GM23248 (cell line): ENCODE measurements around the gene LMO4. TPM values are rescaled to one million over a fixed set of nuclear protein-coding genes. Genes with fewer than 3 reads are reported as not detected.

Source experiments
- DNase-seq: peaks from one replicate; pipeline ENCODE4 v3.0.0-alpha.2; 2015
- H2AFZ ChIP-seq: fragments of 200-600 bp; sonication (generic); 2 replicates; pipeline ENCODE4 v1.6.1; 2016; ENCODE audit warnings: antibody characterized with exemption
- H3F3A ChIP-seq: fragments of 200-600 bp; sonication (generic); 2 replicates; pipeline ENCODE4 v1.6.1; 2016; ENCODE audit warnings: mild to moderate bottlenecking, antibody characterized with exemption, mixed run types; ENCODE audit not compliant: insufficient read depth
- H3K27ac ChIP-seq: fragments of 200-600 bp; sonication (generic); 2 replicates; pipeline ENCODE4 v1.5.1; 2016; ENCODE audit warnings: mild to moderate bottlenecking
- H3K27me3 ChIP-seq: fragments of 200-600 bp; sonication (generic); replicated peaks from 2 replicates; pipeline ENCODE4 v1.6.1; 2016; ENCODE audit warnings: mild to moderate bottlenecking; ENCODE audit not compliant: insufficient read depth
- H3K36me3 ChIP-seq: fragments of 200-600 bp; sonication (generic); 2 replicates; pipeline ENCODE4 v1.6.1; 2016; ENCODE audit warnings: low read depth, mild to moderate bottlenecking
- H3K4me1 ChIP-seq: fragments of 200-600 bp; sonication (generic); 2 replicates; pipeline ENCODE4 v1.6.1; 2016; ENCODE audit warnings: mild to moderate bottlenecking; ENCODE audit not compliant: insufficient read depth
- H3K4me2 ChIP-seq: fragments of 200-600 bp; sonication (generic); one replicate; pipeline ENCODE4 v1.6.1; 2016; ENCODE audit warnings: mild to moderate bottlenecking; ENCODE audit not compliant: unreplicated experiment
- H3K4me3 ChIP-seq: fragments of 200-600 bp; sonication (generic); 2 replicates; pipeline ENCODE4 v1.5.1; 2016; ENCODE audit warnings: mild to moderate bottlenecking
- H3K79me2 ChIP-seq: fragments of 200-600 bp; sonication (generic); 2 replicates; pipeline ENCODE4 v1.6.1; 2016; ENCODE audit warnings: mild to moderate bottlenecking; ENCODE audit not compliant: insufficient read depth
- H3K9ac ChIP-seq: fragments of 200-600 bp; sonication (generic); 2 replicates; pipeline ENCODE4 v1.6.1; 2016; ENCODE audit warnings: mild to moderate bottlenecking
- H3K9me2 ChIP-seq: fragments of 200-600 bp; sonication (generic); 2 replicates; pipeline ENCODE4 v1.6.1; 2016; ENCODE audit warnings: mixed run types, mild to moderate bottlenecking, moderate library complexity; ENCODE audit not compliant: insufficient read depth
- H3K9me3 ChIP-seq: fragments of 200-600 bp; sonication (generic); one replicate; pipeline ENCODE4 v1.6.1; 2017; ENCODE audit warnings: low read depth
- H4K20me1 ChIP-seq: fragments of 200-600 bp; sonication (generic); 2 replicates; pipeline ENCODE4 v1.6.0; 2016; ENCODE audit not compliant: insufficient read depth
- EZH2 ChIP-seq: fragments of 200-600 bp; sonication (generic); IDR thresholded peaks from 2 replicates; pipeline ENCODE4 v1.6.1; 2018; ENCODE audit warnings: antibody characterized with exemption, mild to moderate bottlenecking; ENCODE audit not compliant: insufficient read depth, poor library complexity, severe bottlenecking
- EZH2phosphoT487 ChIP-seq: fragments of 200-600 bp; sonication (generic); IDR thresholded peaks from 2 replicates; pipeline ENCODE4 v1.6.1; 2018; ENCODE audit warnings: antibody characterized with exemption, moderate library complexity, mild to moderate bottlenecking, low read depth; ENCODE audit not compliant: insufficient read depth
- WGBS, 2 experiments: methylation state at CpG; one replicate each; pipeline ENCODE4 v1.1.6; 2015 to 2017; ENCODE audit warnings: low lambda C conversion rate in 2 of 2, low coverage in 1 of 2; ENCODE audit errors: missing lambda C conversion rate in 2 of 2; 5-methylcytosine and 5-hydroxymethylcytosine counted together
- in situ Hi-C: fragments of 300-500 bp; cut with MboI; formaldehyde crosslinking; loops from 2 replicates; pipeline ENCODE4 v1.15.0; 2020
- polyA plus RNA-seq: library from polyadenylated mRNA; unstranded; fragments of >200 nt; fragmentation: Nextera tagmentation; extraction: Ambion mirVana; gene quantifications from 2 replicates; pipeline ENCODE4 v1.2.1, GENCODE V29; 2016
- total RNA-seq: library from RNA; depleted of rRNA; stranded (reverse); fragments of >200 nt; shearing (Covaris generic); gene quantifications from 2 replicates; pipeline ENCODE4 v1.2.3, GENCODE V29; 2014

The LMO4 gene
- total and polyA plus RNA-seq, 2 experiments from 2014 or later = 23.8 to 103 TPM

GRCh38 chr1:87291107-87291506, 37.6 kb upstream of the LMO4 start:
- Histone ChIP-seq H3K4me1 (peaks cover 5% of the 10 kb centered on the region; the same call in 1 of the 2 replicates), H3K27ac (no peak overlapping the region), H3K9me2 (no peaks in the 10 kb centered on the region), H3K27me3 (no peaks in the 10 kb centered on the region), H3K79me2 (no peaks in the 10 kb centered on the region), H3K4me2 (peak overlapping the region; percentile 36), H3K9ac (no peak overlapping the region), H3F3A (no peaks in the 10 kb centered on the region), H2AFZ (no peak overlapping the region), H4K20me1 (no peaks in the 10 kb centered on the region), H3K36me3 (no peaks in the 10 kb centered on the region), H3K4me3 (no peak overlapping the region), H3K9me3 (no peaks in the 10 kb centered on the region)
- in situ Hi-C loops = loop anchor here (25.0 kb wide), 2 partner anchors 154 to 996 kb away; no protein-coding TSS in a partner anchor
- TF ChIP-seq EZH2 (no peak), EZH2phosphoT487 (no peak)
- WGBS, 2 experiments = 68 to 77% methylated on average over 1 of the region's 1 CpG
- peak; percentile 60 for DNase-seq

GRCh38 chr1:87292684-87293493, 35.8 kb upstream of the LMO4 start:
- 45 to 48% methylated on average over 9 of the region's 9 CpGs for WGBS, 2 experiments
- Histone ChIP-seq H3K4me1 (peaks cover 5% of the 10 kb centered on the region; the same call in 1 of the 2 replicates), H3K27ac (no peak overlapping the region), H3K79me2 (no peaks in the 10 kb centered on the region), H3K36me3 (no peaks in the 10 kb centered on the region), H3F3A (no peaks in the 10 kb centered on the region), H3K27me3 (no peaks in the 10 kb centered on the region), H3K4me2 (no peak overlapping the region), H3K9me3 (no peaks in the 10 kb centered on the region), H2AFZ (no peak overlapping the region), H3K4me3 (no peak overlapping the region), H4K20me1 (no peaks in the 10 kb centered on the region), H3K9me2 (no peaks in the 10 kb centered on the region), H3K9ac (no peak overlapping the region)
- no peak for TF ChIP-seq EZH2
- TF ChIP-seq EZH2phosphoT487 = no peak
- in situ Hi-C loops = loop anchor here (25.0 kb wide), 2 partner anchors 156 to 994 kb away; no protein-coding TSS in a partner anchor
- peak; percentile 74 for DNase-seq

- H3K36me3 ChIP-seq = no peaks in the 10 kb centered on the region
- no peaks in the 10 kb centered on the region for H3F3A ChIP-seq
- H3K4me3 ChIP-seq = no peak overlapping the region
- no peaks in the 10 kb centered on the region for H3K79me2 ChIP-seq
- TF ChIP-seq EZH2 = no peak
- TF ChIP-seq EZH2phosphoT487 = no peak
- H3K4me2 ChIP-seq = no peak overlapping the region
- H4K20me1 ChIP-seq = no peaks in the 10 kb centered on the region
- WGBS, 2 experiments = 81 to 92% methylated on average over 5 of the region's 5 CpGs
- H2AFZ ChIP-seq = no peak overlapping the region
- H3K9me2 ChIP-seq = no peaks in the 10 kb centered on the region
- H3K4me1 ChIP-seq = peaks cover 5% of the 10 kb centered on the region; the same call in 1 of the 2 replicates
- no peak overlapping the region for H3K9ac ChIP-seq
- no peak for DNase-seq
- no peak overlapping the region for H3K27ac ChIP-seq
- H3K9me3 ChIP-seq = no peaks in the 10 kb centered on the region
- H3K27me3 ChIP-seq = no peaks in the 10 kb centered on the region
- in situ Hi-C loops = loop anchor here (25.0 kb wide), 2 partner anchors 157 to 993 kb away; no protein-coding TSS in a partner anchor
These were observed 34.0 kb upstream of the LMO4 start for GRCh38 chr1:87294633-87295032.

- H3K9ac ChIP-seq = no peak overlapping the region
These were observed 33.1 kb upstream of the LMO4 start for GRCh38 chr1:87295445-87296110.

More at GRCh38 chr1:87295445-87296110, 33.1 kb upstream of the LMO4 start:
- H3K4me1 ChIP-seq = peaks cover 5% of the 10 kb centered on the region; the same call in 1 of the 2 replicates
- DNase-seq = peak; percentile 18
- H3K79me2 ChIP-seq = no peaks in the 10 kb centered on the region
- H3K27ac ChIP-seq = no peak overlapping the region
- WGBS, 2 experiments = 24% methylated on average over 11 of the region's 11 CpGs
- no peaks in the 10 kb centered on the region for H3K9me2 ChIP-seq
- no peaks in the 10 kb centered on the region for H4K20me1 ChIP-seq
- no peaks in the 10 kb centered on the region for H3K36me3 ChIP-seq
- H2AFZ ChIP-seq = peak overlapping the region; percentile 42
- H3K4me3 ChIP-seq = no peak overlapping the region
- no peaks in the 10 kb centered on the region for H3K9me3 ChIP-seq
- no peaks in the 10 kb centered on the region for H3F3A ChIP-seq
- no peak overlapping the region for H3K4me2 ChIP-seq
- in situ Hi-C loops = loop anchor here (25.0 kb wide), 2 partner anchors 158 to 992 kb away; no protein-coding TSS in a partner anchor
- no peaks in the 10 kb centered on the region for H3K27me3 ChIP-seq
- no peak for TF ChIP-seq EZH2
- no peak for TF ChIP-seq EZH2phosphoT487
